Heart right ventricle (tissue), 16 donors: Measurements from ENCODE around the gene DNAL1. TPM values are rescaled to one million over a fixed set of nuclear protein-coding genes. Genes with fewer than 3 reads are reported as not detected.
A peak's percentile ranks its signal among the peaks of the same experiment; 100 is the strongest.

Experiments used
- ATAC-seq, 8 donors: fragments of 200-7000 bp; cut with Tn5 transposase; one replicate each; pipeline ENCODE4 v1.9.1; 2020; ENCODE audit warnings: mild to moderate bottlenecking in 8 of 8, moderate library complexity in 8 of 8, moderate number of reproducible peaks in 1 of 8
- DNase-seq, 2 donors: peaks; one replicate each; pipeline ENCODE4 v3.0.0-alpha.2; 2020
- H3K27ac ChIP-seq, 10 donors: fragments of 200-600 bp; sonication (generic) in 2 of 10; one replicate each; pipeline versions ENCODE4 v1.5.0 to v1.8.0; 2020 to 2022; ENCODE audit warnings: mild to moderate bottlenecking in 3 of 10
- H3K27me3 ChIP-seq, 7 donors: fragments of 200-600 bp; one replicate each; pipeline ENCODE4 v1.8.0; 2021 to 2022; ENCODE audit warnings: mild to moderate bottlenecking in 2 of 7
- H3K36me3 ChIP-seq, 9 donors: fragments of 200-600 bp; sonication (generic) in 1 of 9; one replicate each; pipeline versions ENCODE4 v1.5.0 to v1.8.0; 2020 to 2022; ENCODE audit warnings: mild to moderate bottlenecking in 2 of 9
- H3K4me1 ChIP-seq, 9 donors: fragments of 200-600 bp; sonication (generic) in 1 of 9; one replicate each; pipeline versions ENCODE4 v1.5.0 to v1.8.0; 2020 to 2022; ENCODE audit warnings: mild to moderate bottlenecking in 4 of 9
- H3K4me3 ChIP-seq, 10 donors: fragments of 200-600 bp; sonication (generic) in 2 of 10; one replicate each; pipeline versions ENCODE4 v1.5.0 to v1.8.0; 2020 to 2022; ENCODE audit warnings: mild to moderate bottlenecking in 7 of 10, moderate library complexity in 2 of 10
- H3K9me3 ChIP-seq, 11 donors: fragments of 200-600 bp in 10 of 11; sonication (generic) in 2 of 11; one replicate each; pipeline versions ENCODE4 v1.5.0 to v1.8.0; 2013 to 2022; ENCODE audit warnings: mild to moderate bottlenecking in 2 of 11, control low read depth in 1 of 11, moderate library complexity in 1 of 11
- WGBS, 2 donors: extraction: QIAGEN DNeasy Blood & Tissue Kit; methylation state at CpG; one replicate each; pipeline ENCODE4 v1.1.7; 2013; ENCODE audit warnings: inconsistent platforms in 1 of 2; 5-methylcytosine and 5-hydroxymethylcytosine counted together
- intact Hi-C, 10 donors: fragments of 100-400 bp; cut with DNase I; formaldehyde crosslinking; loops; one replicate each; pipeline versions ENCODE4 v1.11.1 to v1.14.2; 2022
- polyA plus RNA-seq, 2 donors: library from polyadenylated mRNA; stranded (reverse); fragments of 200-250 nt; gene quantifications; one replicate each; pipeline ENCODE4 v1.2.3, GENCODE V29; 2013
- total RNA-seq, 10 donors: library from RNA; stranded (reverse); fragmentation: NEBNext Ultra II Directional in 3 of 10; extraction: Animal tissue kit (Norgen Biotek cat#: 25700) in 3 of 10; gene quantifications; one replicate each; pipeline versions ENCODE4 v1.2.1 to v1.2.4, GENCODE V29; 2021 to 2023
- TF ChIP-seq, protein P1 (sequence below), 9 donors: fragments of 200-600 bp; sonication (generic) in 2 of 9; IDR thresholded peaks; one replicate each; pipeline versions ENCODE4 v1.5.0 to v1.8.0; 2021 to 2022; ENCODE audit warnings: antibody characterized with exemption in 9 of 9, mild to moderate bottlenecking in 5 of 9, moderate library complexity in 1 of 9
- donor health status: Arrhythmogenic right ventricular cardiomyopathy.
- donor health status: ischemic (EF 13 %, LVEDD 7.1; RV severe dilation, severe dysfunction).
- donor health status: healthy with polysubstance abuse.
- donor health status: DM: no; HTN: yes; CAD: no.
- donor health status: DM: no; HTN: no; CAD: no.
- donor health status: ischemic (EF 25% LVEDD 6.9; RV normal size, moderate dysfunction).
- donor health status: ischemic (EF 25% LVEDD 5.7; RV mildly dilated, moderate dysfunction).
- donor health status: healthy.
- donor health status: DM: yes; HTN: yes; CAD: no.
- donor health status: Ischemic cardiomyopathy.
- donor health status: ischemic (EF 35%, LVEDD 5.7; RV mildly dilated, moderate dysfunction).
- donor health status: nonischemic (EF 11% LVEDD 7.7; RV severe dilation, severe dysfunction).
- donor health status: DM: yes; HTN: yes; CAD: no.
- donor health status: PGD.
- donor health status: ischemic (EF 29% LVEDD 5.4; RV normal size, mild dysfunction).
- donor health status: nonischemic (EF 23%, LVEDD 6.1; RV moderate dilation, normal function).

DNAL1 gene
- total and polyA plus RNA-seq, 12 donors: 5.9 to 21.2 (median 13.7) TPM

DNA sequence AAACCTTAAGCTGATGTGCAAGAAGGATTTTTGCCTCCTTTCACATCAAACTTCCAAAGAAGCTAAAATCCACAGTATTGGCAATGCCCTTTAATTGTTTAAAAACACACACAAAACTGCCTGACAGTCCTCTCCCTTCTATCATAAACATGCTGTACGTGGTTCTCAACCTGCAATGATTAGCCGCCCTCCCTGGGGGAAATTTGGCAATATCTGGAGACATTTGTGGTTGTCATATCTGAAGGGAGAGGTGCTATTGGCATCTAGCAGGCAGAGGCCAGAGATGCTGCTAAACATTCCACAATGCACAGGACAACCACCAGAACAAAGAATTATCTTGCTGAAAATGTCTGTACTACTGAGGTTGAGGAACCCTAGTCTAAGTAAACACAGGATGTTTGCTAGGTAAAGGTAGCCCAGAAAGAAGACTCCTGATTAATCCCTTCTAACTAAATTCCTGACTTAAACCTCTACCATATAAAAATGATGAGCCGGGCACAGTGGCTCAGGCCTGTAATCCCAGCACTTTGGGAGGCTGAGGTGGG, 31.3 kb upstream of the DNAL1 start:
- 89 to 97% methylated on average over 3 of the region's 3 CpGs for WGBS, 2 donors
- peaks cover 0 to 5% (median 0%) of the 10 kb centered on the region in 11 donors for H3K9me3 ChIP-seq
- peaks cover 0 to 8% (median 0%) of the 10 kb centered on the region in 7 donors for H3K27me3 ChIP-seq
- peak overlapping the region in 6 of 10 donors; percentile 61 to 67 (median 64) for H3K4me3 ChIP-seq
- intact Hi-C loops: no loop called here
- no peak for DNase-seq
- H3K36me3 ChIP-seq: no peaks in the 10 kb centered on the region
- H3K4me1 ChIP-seq: peaks cover 0 to 11% (median 0%) of the 10 kb centered on the region in 9 donors
- no peak for ATAC-seq
- H3K27ac ChIP-seq: peak overlapping the region in 2 of 10 donors; percentile 76 to 81
- TF ChIP-seq, protein P1, sequence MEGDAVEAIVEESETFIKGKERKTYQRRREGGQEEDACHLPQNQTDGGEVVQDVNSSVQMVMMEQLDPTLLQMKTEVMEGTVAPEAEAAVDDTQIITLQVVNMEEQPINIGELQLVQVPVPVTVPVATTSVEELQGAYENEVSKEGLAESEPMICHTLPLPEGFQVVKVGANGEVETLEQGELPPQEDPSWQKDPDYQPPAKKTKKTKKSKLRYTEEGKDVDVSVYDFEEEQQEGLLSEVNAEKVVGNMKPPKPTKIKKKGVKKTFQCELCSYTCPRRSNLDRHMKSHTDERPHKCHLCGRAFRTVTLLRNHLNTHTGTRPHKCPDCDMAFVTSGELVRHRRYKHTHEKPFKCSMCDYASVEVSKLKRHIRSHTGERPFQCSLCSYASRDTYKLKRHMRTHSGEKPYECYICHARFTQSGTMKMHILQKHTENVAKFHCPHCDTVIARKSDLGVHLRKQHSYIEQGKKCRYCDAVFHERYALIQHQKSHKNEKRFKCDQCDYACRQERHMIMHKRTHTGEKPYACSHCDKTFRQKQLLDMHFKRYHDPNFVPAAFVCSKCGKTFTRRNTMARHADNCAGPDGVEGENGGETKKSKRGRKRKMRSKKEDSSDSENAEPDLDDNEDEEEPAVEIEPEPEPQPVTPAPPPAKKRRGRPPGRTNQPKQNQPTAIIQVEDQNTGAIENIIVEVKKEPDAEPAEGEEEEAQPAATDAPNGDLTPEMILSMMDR (IDR thresholded peaks at IDR 0.05): no peak

- DNase-seq (no peak), ATAC-seq (no peak)
- TF ChIP-seq, protein P1 (IDR thresholded peaks at IDR 0.05): no peak
- Histone ChIP-seq H3K4me1 (peaks cover 0 to 10% (median 0%) of the 10 kb centered on the region in 9 donors), H3K27ac (no peak overlapping the region), H3K4me3 (no peak overlapping the region), H3K27me3 (peaks cover 0 to 8% (median 0%) of the 10 kb centered on the region in 7 donors), H3K9me3 (no peaks in the 10 kb centered on the region), H3K36me3 (no peaks in the 10 kb centered on the region)
- intact Hi-C loops: no loop called here
- WGBS, 2 donors: 81 to 82% methylated on average over 4 of the region's 4 CpGs
These were observed 28.0 kb upstream of the DNAL1 start for GRCh38 chr14:73616831-73617230.

- 81 to 96% methylated on average over 1 of the region's 1 CpG for WGBS, 2 donors
- TF ChIP-seq, protein P1 (IDR thresholded peaks at IDR 0.05): no peak
- Histone ChIP-seq H3K9me3 (no peaks in the 10 kb centered on the region), H3K4me1 (no peaks in the 10 kb centered on the region), H3K4me3 (no peak overlapping the region), H3K36me3 (no peaks in the 10 kb centered on the region), H3K27ac (no peak overlapping the region), H3K27me3 (no peaks in the 10 kb centered on the region)
- no peak for ATAC-seq
- intact Hi-C loops: no loop called here
- DNase-seq: no peak
These were observed 25.3 kb upstream of the DNAL1 start for GRCh38 chr14:73619524-73619923.

DNA sequence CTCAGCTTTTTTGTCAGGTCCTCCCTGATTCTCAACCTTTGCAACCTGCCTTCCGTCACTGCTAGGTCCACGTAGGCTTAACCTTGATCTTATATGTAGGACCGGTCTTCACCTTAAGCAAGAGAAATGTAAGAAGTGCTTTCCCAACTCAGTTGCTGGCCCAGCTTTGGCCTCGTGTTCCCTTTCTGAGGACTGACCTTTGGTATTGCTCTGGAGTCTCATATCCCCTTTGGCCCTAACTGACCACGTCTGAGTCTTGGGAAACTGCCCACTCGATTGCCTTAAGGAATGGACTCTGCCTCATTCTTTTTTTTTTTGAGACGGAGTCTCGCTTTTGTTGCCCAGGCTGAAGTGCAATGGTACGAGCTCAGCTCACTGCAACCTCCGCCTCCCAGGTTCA, 24.5 kb upstream of the DNAL1 start:
- H3K27me3 ChIP-seq: no peaks in the 10 kb centered on the region
- DNase-seq: no peak
- intact Hi-C loops: no loop called here
- 88 to 89% methylated on average over 10 of the region's 10 CpGs for WGBS, 2 donors
- H3K4me1 ChIP-seq: no peaks in the 10 kb centered on the region
- H3K27ac ChIP-seq: no peak overlapping the region
- ATAC-seq: peak in 1 of 8 donors; percentile 35
- no peaks in the 10 kb centered on the region for H3K9me3 ChIP-seq
- TF ChIP-seq, protein P1 (IDR thresholded peaks at IDR 0.05): no peak
- H3K36me3 ChIP-seq: no peaks in the 10 kb centered on the region
- no peak overlapping the region for H3K4me3 ChIP-seq
